HG03521 (cell line): Measurements from ENCODE around the gene CDC14A.
A peak's percentile ranks its signal among the peaks of the same experiment; 100 is the strongest.
"Not testable (repeated sequence)": the region's sequence is repeated elsewhere in the genome, so short reads cannot be mapped to it uniquely, and the experiment has no call there.

Source experiments
- ATAC-seq: cut with Tn5 transposase; IDR thresholded peaks from one replicate; pipeline ENCODE4 v1.9.1; 2021; ENCODE audit warnings: mild to moderate bottlenecking, moderate library complexity; ENCODE audit not compliant: unreplicated experiment

CDC14A gene

DNA sequence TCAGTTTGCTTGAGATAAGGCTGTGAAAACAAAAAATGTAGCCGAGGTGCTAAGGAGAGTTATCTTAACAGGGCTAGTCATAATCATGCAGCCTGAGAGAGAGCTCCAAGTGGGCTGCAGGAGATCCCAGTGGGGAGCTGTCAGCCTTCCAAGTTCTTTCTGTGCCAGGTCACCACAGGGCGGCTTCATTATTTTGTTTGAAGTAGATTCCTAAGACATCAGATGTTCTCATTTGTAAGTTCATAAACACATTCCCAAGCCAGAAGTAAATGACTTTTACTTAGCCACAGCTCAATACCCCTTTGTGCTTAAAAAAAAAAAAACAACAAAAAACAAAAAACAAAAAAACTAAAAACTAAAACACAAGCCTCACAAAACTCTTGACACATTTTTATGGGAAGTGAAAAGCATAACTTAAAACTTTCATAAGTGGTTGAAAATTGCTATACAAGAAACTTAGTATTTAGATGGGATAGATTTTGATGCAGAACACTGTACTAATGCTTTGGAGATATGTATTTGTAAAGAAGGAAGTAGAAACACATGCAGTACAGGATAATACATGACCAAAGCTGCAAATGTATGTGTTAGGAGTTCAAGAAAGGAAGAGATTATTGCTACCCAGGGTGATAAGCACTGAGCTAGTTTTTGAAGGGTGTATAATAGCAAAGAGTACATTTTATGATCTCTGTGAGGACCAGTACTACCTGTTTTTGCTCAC, 8.6 kb downstream of the CDC14A start:
- no peak for ATAC-seq

DNA sequence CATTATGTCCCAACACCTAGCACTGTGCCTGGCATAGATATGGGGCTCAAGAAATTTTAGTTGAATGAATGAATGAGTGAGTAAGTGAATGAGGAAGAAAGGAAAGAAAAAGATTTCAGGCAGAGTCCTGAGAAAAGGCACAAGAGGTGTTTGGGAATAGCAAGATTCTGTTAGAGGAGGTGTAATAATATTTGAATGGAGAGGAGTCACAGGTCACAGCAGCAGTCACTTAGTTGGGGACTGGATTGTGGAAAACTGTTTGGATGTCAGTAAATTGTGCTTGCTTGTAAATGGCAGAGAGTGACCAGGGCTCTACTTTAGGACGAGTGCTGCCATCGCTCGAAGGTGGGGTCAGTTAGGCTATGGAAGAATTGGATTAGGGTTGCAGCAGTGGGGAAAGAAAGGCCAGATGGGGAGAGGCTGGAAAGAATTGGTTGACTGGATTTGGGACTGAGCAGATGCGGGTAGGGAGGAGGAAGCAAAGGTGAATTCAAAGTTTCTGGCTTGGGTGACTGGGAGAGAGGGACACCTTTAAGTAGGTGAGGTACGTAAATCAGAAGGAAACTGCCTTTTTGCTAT, 9.3 kb downstream of the CDC14A start:
- ATAC-seq: no peak

GRCh38 chr1:100362821-100363466, 10.6 kb downstream of the CDC14A start:
- no peak for ATAC-seq

GRCh38 chr1:100363831-100364230, 11.5 kb downstream of the CDC14A start:
- no peak for ATAC-seq

GRCh38 chr1:100364697-100365096, 12.4 kb downstream of the CDC14A start:
- ATAC-seq: no peak

GRCh38 chr1:100366209-100366525, 13.9 kb downstream of the CDC14A start:
- no peak for ATAC-seq

DNA sequence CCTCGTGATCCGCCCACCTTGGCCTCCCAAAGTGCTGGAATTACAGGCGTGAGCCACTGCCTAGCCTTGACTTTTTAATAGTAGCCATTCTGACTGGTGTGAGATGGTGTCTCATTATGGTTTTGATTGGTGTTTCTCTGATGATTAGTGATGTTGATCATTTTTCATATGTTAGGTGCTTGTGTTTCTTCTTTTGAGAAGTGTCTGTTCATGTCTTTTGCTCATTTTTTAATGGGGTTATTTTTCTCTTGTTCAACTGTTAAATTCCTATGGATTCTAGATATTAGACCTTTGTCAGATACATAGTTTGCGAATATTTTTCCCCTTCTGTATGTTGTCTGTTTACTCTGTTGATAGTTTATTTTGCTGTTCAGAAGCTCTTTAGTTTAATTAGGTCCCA, 17.0 kb downstream of the CDC14A start:
- ATAC-seq: not testable (repeated sequence)

- not testable (repeated sequence) for ATAC-seq
Measured at GRCh38 chr1:100373953-100374352, 21.6 kb downstream of the CDC14A start.

DNA sequence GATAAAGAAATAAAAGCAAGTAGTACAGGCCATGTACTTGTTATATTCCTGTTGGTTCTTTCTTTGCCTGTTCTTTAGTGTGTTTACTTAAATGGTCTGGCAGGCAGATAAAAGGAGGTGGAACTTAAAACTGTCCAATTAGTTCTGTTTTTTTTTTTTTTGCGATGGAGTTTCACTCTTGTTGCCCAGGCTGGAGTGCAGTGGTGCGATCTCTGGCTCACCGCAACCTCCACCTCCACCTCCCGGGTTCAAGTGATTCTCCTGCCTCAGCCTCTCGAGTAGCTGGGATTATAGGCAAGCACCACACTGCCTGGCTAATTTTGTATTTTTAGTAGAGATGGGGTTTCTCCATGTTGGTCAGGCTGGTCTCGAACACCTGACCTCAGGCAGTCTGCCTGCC, 24.6 kb downstream of the CDC14A start:
- not testable (repeated sequence) for ATAC-seq

DNA sequence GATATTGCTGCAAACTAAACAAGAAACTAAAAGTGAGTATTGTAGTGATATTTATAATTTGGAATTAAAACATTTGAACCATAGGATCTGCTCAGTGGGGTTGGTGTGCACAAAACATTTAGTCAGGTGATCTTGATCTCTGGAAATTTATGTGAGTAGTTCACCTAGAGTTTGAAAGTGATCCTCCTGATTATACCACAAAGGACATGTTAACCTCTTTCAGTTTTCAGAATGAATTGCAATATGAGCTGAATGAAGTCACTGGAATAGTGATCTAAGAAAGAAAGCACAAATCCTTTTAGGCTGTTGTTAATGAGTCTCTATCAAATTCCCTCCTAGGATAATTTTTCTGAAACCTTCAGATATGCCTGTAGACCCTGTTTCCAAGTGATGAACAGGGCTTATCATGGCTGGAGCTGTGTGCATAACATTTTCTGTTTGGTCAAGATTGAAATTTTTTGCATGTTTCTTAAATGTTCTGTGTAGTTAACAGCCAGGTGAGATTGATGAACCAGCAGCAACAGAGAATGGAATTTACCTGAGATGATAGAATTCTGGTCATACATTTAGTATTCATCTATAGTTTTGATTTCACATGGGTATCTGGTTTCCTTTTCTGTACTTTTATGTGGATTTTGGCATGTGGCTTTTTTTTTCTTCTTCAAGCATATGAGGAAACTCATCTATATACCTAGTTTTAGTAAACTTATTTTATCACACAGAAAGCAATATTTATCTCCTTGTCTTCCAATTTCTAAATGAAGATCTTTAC, 25.5 kb downstream of the CDC14A start:
- peak; percentile 92 for ATAC-seq

- ATAC-seq: no peak
Measured at GRCh38 chr1:100378956-100379355, 26.6 kb downstream of the CDC14A start.

DNA sequence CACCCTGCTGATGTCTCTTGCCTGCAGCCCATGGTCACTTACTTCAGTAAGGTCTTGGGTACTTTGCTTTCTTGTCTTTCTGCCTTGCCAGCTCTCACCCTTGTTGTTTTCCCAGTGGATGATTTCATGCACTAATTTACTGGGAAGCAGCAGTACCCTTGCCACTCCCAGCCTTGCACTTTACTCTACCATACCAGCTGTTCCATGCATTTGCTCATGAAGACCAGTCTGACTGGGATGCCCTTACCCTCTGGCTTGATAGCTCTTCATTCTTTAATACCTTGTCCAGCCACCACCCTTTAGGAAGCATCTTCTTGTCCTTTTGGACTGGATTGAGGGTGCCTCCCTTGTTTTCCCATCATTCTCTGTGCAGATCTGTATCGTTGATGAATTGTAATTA, 28.3 kb downstream of the CDC14A start:
- no peak for ATAC-seq

- no peak for ATAC-seq
Measured at GRCh38 chr1:100382657-100383056, 30.4 kb downstream of the CDC14A start.

DNA sequence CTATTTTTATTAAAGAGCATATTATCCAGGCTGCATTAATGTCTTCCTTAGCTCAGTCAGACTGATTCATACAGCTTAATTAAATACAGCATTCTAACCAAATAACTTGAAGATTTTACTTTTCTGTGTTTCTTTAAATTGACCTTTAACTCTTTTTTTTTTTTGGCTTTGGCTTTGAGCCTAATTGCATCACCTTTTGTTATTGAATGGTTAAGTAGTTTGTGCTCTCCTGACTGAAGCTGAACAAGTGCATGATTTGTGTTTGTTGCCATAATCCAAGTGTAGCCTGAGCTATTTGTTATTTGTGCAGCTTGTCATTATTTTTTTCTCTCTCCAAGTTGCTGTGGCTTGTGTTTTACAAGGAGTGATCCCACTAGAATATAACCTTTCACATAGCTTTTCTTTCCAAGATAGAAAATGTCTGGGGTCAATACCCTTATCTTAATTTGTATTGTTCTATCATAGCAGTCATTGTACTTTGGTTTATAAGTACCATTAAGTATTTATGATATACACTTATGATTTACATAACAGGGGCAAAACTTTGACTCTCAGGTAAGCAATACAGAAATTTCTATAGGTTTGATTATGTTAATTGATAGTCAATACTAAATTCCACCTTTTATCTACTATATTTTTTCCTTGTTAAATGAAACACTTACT, 31.6 kb downstream of the CDC14A start:
- no peak for ATAC-seq

DNA sequence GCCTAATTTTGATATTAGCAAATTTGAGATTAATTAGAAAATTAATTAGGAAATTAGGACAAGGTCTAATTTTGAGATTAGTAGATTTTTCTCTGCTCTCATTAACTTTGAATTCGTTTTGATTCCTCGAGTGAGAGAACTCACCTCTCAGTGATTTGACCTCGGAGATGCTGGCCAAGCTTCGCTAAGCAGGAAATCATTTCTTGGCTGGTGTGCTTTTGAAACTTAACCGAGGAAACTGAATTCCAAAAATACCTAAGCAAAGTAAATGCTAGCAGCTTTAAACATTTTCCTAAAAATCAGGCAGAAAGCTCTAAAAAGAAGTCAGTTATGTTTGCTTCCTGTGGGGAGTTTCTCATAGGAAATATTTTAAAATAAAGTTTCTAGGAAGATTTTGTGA, 34.9 kb downstream of the CDC14A start:
- ATAC-seq: no peak

DNA sequence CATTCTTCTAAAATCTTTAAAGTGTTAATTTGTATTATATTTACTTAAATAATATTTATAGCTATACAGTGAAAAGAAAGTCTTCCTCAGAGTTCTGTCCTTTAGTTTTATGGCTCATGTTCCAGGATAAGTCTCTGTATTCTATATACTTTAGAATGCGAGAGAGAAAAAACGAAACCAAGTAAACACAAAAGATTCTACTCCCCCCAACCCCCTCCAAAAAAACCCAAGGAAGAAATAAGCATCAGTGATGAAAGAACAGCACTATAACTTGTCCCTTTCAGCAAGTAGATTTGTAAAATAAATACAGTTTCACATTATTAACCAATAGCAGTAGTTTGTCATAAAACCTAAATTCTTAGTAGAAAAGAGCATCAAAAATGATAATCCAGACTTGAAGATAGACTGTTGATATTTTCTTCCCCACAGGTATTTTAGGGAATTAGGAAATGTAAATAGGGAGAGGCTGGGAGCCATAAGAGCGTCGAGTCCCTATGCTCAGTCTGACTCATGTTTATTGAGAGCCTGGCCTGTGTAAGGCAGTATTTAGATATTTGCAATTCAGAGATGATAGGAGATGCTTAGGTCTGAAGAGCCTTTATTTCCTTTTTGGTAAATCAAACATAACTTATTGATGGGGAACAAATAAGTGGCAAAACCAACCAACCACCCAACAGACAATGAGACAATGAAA, 35.5 kb downstream of the CDC14A start:
- no peak for ATAC-seq

DNA sequence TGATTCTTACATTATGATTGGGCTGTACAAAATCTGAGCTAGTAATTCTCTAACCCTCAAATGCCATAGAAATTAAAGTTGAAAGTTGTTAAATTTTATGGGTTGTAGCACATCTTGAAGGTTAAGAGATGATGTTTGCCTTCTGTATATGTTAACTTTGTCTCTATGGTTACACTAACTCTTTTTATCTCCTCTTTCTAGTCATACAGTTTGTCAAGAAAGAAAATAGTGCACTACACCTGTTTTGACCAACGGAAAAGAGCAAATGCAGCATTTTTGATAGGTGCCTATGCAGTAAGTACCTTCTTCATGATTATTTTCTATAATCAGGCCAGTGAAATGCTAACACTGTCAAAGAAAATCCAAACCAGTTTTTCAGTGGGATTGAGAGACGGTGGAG, 38.2 kb downstream of the CDC14A start:
- no peak for ATAC-seq

- no peak for ATAC-seq
Measured at GRCh38 chr1:100391675-100392074, 39.4 kb downstream of the CDC14A start.

GRCh38 chr1:100392756-100393155, 40.5 kb downstream of the CDC14A start:
- ATAC-seq: no peak

- ATAC-seq: no peak
Measured at GRCh38 chr1:100394285-100394684, 42.0 kb downstream of the CDC14A start.

DNA sequence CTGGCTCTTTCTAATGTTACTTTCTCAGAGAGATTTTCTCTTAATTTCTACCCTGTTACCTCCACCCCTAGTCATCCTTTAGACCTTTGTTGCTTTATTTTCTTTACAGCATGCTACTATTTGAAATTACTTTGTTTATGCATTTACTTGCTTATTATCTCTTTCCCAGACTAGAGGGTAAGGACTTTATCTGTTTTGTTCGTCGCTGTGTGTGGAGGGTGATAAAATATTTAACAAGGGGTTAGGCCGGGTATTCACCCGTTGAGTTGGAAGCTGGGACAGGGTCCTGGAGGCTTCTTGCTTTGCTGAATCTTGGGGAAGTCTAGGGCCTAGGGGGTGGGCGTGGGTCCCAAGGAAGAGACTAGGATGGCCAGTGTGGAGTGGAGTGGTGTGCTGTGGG, 43.6 kb downstream of the CDC14A start:
- no peak for ATAC-seq
